Measurements from ENCODE around the gene RPP14. TPM values are rescaled to one million over a fixed set of nuclear protein-coding genes. Genes with fewer than 3 reads are reported as not detected.
"Not testable (repeated sequence)": the region's sequence is repeated elsewhere in the genome, so short reads cannot be mapped to it uniquely, and the experiment has no call there.

RPP14 gene
- 10 to 100 TPM; 19.4 to 22.8 (median 21.2) TPM for polyA plus RNA-seq (ENCODE audit: insufficient read length in 4 of 4)

DNA sequence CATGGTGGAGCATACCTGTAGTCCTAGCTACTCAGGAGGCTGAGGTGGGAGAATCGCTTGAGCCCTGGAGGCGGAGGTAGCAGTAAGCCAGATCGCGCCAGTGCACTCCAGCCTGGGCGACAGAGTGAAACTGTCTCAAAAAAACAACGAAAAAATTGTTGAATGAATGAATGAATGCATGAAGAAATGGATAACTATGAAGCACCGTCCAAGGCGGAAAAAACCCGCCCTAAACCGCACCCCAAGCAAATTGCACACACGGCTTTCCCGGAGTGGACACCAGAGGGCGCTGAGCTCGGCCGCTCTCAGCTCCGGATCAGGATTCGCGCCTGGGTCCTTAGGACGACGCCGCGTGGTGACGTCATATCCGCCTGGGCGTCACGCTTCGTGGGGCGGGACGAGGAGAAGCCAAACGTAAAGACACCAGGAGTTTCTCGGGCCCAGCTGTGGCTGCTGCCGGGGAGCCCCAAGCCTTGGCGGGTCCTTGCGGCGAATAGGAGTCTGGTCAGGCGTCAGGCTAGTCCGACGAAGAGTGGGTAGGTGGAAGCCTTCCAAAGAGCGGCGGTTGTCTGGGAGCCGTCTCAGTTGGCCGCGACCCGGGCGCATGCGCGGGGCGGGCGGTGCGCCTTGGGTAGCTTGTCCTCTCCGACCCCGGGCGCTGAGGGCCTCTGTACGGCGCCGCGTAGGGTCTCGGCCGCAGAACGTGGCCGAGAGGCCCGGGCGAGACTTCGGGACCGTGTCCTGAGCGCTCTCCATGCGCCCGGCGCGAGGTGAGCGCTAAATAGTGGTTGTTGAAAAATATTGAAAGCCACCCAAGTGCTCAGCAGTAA lies at the start of gene RPP14, which contains the start of gene HTD2:
RPP14 (plus strand) TSS at position 364 of the 830 bp plus-strand sequence. CDS start 4,085 bp downstream, outside the sequence.
HTD2 (plus strand) TSS at position 639 of the 830 bp plus-strand sequence. CDS start 11,094 bp downstream, outside the sequence.
- DNase-seq (ENCODE audit: low read depth in 4 of 4, low spot score in 3 of 4), result peak; percentile 95 to 100 (median 98)

DNA sequence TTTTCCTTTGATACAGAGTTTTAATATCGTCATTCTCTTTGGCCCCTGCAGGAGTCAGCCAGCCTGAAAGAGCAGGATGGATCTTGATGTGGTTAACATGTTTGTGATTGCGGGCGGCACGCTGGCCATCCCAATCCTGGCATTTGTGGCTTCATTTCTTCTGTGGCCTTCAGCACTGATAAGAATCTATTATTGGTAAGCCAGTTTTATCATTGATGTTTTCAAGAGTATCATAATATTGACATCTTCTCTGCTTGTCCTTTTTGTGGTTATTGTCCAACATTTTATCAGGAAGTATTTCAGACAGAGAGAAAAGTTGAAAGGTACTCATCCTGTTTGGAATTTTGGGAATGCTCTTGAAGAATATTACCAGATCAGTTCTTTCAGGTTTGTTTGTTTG lies 49.5 kb upstream of the RPP14 start:
- no peak for DNase-seq (ENCODE audit: low read depth in 4 of 4, low spot score in 3 of 4)

DNA sequence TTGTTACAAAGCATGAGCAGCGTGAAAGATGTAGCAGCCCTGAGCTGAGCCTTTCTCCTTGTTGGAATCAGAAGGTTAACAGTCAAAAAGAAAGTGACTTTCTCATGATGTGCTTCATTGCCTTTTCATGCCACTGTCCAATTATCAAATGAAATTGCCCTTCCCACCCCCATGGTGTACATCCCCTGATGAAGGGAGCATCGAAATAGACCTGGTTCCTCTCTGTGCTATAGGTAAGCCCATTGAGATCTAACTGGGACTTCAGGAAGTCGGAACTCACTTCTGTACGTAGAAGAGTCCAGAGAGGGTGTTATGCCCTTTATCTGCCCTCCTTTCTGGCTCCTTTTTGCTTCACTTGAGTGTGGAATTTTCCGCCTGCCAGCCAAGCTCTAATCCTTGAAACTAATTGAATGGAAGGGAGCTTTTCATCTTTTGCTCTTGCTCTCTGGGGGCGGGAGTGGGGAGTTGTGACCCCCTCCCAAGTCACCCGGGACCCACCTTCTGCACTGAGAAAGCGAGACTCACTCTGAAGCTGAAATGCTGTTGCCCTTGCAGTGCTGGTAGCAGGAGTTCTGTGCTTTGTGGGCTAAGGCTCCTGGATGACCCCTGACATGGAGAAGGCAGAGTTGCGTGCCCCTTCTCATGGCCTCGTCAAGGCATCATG lies 47.5 kb upstream of the RPP14 start:
- no peak for DNase-seq (ENCODE audit: low read depth in 4 of 4, low spot score in 3 of 4)

DNA sequence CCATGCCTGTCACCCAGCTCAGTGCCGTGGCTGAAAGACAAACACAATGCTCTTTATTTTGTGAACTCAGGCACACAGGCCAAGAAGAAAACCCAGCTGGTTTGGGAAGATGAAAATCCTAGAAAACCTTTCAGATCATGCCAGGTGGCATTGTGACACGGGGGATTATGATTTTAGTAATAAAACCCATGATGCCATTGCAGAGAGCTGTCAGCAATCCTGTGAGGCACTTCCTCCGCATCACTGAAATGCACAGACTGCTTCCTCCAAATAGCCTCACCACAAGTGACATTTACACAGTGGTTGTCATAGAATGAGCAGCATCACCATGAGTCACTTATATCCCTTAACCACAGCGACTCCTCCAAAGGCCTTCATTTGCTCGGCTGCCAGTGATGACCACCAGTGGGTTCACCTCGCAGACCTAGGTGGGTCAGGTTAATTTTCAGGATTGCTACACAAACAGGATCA lies 45.7 kb upstream of the RPP14 start:
- DNase-seq (ENCODE audit: low read depth in 4 of 4, low spot score in 3 of 4), result no peak

DNA sequence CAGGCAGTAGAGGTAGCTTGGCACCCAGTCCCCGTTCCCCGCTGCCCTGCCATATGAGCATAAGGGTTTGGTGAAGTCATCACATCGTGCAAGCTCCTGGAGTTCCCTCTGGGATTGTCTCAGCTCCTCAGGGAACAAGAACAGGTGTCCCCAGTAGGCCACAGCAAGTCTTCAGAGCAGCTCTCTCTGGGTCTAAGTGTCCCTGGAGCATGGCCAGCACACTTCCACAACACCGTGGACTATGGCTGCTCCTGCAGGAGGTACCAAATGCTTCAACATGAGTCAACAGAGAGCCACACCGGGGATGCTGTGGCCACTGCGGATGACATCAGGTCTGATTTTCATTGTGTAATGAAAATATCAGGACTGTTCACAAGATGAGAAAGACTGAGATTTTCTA lies 45.3 kb upstream of the RPP14 start:
- DNase-seq (ENCODE audit: low read depth in 4 of 4, low spot score in 3 of 4), result no peak

DNA sequence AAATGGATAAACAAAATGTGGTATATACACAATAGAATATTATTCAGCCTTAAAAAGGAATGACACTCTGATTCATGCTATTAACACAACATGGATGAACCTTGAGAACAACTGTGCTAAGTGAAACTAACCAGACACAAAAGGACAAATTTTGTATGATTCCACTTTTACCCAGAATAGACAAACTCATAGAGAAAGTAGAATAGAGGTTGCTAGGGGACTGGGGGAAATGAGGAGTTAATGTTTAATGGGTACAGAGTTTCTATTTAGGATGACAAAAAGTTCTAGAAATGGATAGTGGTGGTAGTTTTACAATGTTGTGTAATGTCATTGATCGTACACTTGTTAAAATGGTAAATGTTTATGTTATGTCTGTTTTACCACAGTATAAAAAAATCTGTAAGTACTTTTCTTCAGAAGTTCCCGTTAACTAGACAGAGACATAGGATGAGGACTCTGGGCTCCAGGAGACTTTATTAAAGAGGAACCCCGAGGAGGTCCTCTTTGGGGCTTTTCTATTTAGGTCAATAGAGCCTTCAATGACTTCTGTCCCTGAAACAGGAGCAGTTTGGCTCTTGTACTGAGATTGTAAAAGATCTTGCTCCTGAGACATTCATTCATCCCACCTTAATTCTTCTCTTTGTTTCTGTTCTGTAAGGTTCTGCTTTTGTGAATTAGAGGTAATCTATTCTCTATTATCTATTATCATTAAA lies 43.9 kb upstream of the RPP14 start:
- DNase-seq (ENCODE audit: low read depth in 4 of 4, low spot score in 3 of 4), result no peak

DNA sequence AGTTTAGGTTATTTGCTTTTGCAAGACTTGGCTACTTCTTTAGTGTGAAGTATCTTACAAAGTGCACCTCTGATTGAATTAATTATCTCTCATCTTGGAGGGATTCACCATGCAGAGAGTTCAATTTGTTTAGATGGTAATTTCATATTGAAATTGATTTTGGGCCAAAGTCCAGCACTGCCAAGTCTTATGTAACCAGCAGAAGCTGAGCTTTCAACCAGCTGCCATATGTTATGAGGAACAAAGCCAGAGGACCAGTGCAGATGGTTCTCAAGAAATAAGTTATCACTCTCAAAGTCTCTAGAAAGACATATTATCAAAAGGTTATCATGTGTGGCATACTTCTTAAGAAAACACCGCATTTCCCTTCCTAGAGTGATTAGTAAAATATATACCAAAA lies 39.5 kb upstream of the RPP14 start:
- no peak for DNase-seq (ENCODE audit: low read depth in 4 of 4, low spot score in 3 of 4)

DNA sequence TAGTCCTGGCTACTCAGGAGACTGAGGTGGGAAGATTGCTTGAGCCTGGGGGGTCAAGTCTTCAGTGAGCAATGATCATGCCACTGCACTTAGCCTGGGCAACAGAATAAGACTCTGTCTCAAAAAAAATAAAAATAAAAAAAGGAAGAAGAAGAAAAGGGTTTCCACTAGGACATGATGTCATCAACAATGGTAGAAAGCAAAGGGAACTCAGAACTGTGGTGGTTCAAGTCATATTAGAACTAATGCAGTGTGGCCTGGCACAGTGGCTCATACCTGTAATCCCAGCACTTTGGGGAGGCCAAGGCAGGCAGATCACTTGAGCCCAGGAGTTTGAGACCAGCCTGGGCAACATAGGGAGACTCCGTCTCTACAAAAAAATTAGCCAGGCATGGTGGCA lies 38.5 kb upstream of the RPP14 start:
- not testable (repeated sequence) for DNase-seq (ENCODE audit: low read depth in 4 of 4, low spot score in 3 of 4)

DNA sequence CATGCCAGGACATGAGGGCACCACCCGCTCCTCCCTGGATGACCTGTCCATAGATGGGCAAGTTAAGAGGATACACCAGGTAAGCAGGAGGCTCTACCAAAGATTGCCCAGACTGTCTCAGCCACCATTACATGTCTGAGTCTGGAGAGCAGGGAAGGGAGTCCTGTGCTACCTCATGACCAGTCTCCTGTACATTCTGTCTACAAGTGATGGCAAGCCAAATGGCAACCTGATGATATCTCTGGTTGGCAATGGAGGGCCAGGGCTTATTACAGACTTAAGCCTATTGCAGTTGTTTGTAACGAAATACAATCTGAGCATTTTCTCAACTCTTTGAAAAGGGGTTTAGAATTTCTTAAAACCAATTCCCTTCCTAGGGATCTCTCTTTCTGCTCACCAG lies 36.7 kb upstream of the RPP14 start:
- DNase-seq (ENCODE audit: low read depth in 4 of 4, low spot score in 3 of 4), result no peak

DNA sequence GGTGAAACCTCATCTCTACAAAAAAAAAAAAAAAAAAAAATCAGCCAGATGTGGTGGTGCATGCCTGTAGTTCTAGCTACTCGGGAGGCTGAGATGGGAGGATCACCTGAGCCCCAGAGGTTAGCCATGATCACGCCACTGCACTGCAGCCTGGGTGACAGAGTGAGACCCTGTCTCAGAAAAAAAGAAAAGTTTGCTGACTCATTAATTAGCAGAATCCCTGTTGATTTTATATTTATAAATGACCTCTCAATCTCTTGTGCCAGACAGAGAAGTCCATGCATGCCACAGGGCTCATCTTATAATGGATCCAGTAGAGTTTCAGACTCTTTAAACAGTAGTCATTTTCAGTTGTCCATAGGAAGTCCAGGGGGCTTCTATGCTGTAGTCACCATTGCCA lies 35.6 kb upstream of the RPP14 start:
- DNase-seq (ENCODE audit: low read depth in 4 of 4, low spot score in 3 of 4), result no peak

DNA sequence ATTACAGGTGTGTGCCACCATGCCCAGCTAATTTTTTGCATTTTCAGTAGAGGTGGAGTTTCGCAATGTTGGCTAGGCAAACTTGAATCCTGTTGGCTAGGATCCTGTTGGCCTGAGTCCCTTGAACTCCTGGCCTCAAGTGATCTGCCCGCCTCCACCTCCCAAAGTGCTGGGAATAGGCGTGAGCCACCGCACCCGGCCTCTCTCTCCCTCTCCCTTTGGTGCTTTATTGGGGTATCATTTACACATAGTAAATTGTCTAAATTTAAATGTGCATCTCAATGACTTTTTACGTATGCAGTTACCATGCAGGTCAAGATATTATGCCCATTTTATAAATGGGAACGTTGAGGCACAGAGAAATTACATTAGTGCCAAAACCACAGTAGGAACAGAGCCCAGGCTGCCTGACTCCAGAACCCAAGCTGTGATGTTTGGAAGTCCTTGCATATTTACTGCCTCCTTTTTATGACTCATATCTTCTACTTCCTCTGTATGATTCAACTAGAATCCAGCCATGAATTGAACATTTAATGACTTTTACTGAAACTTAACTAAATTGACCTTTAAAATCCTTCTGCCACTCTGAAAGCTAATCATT lies 34.0 kb upstream of the RPP14 start:
- no peak for DNase-seq (ENCODE audit: low read depth in 4 of 4, low spot score in 3 of 4)

DNA sequence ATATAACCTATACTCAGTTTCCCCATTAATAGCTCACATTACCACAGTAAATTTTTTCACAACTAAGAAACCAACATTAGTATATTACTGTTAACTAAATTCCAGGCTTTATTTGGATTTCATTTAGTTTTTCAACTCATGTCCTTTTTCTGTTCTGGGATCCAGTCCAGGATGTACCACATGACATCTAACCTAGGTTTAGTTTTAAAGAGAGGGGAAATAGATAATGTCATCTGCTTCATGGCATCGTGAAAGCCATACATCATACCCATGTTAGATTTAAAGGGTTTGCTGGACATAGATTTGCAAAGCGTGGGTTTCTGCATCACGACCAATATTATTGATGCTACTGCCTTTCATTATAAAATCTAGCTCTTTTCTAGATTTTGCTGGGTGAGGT lies 33.2 kb upstream of the RPP14 start:
- no peak for DNase-seq (ENCODE audit: low read depth in 4 of 4, low spot score in 3 of 4)

DNA sequence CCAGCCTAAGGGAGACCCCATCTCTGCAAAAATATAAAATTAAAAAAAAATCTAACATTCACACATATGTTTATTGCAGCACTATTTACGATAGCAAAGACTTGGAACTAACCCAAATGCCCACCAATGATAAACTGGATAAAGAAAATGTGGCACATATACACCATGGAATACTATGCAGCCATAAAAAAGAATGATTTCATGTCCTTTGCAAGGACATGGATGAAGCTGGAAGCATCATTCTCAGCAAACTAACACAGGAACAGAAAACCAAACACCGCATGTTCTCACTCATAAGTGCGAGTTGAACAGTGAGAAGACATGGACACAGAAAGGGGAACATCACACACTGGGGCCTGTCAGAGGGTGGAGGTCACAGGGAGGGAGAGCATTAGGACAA lies 32.7 kb upstream of the RPP14 start:
- not testable (repeated sequence) for DNase-seq (ENCODE audit: low read depth in 4 of 4, low spot score in 3 of 4)

DNA sequence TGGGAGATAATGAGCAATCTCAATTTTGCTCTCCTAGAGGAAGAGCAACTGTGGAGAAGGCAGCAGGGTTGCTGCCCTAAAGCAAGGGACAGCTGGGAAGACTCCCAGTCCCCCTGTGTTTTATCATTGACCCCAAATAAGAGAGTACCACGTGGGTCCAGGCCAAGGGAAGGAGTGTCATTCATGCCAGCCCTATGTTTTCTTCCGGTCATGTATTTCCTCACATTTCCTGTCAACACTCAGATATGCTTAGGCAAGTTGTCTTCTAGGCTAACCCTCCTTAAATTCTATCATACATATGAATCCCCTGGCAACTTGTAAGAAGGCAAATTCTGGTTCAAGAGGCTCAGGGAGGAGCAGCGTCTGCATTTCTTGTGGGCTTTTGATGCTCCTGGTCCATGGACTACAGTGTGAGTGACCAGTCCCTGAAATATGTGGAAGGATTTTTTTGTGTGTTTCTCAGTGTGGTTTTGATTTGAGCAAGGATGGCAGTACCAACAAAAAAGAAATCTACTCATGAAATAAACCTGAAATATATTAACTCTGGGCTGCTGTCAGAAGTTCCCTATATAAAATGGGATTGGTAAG lies 31.9 kb upstream of the RPP14 start:
- no peak for DNase-seq (ENCODE audit: low read depth in 4 of 4, low spot score in 3 of 4)

DNA sequence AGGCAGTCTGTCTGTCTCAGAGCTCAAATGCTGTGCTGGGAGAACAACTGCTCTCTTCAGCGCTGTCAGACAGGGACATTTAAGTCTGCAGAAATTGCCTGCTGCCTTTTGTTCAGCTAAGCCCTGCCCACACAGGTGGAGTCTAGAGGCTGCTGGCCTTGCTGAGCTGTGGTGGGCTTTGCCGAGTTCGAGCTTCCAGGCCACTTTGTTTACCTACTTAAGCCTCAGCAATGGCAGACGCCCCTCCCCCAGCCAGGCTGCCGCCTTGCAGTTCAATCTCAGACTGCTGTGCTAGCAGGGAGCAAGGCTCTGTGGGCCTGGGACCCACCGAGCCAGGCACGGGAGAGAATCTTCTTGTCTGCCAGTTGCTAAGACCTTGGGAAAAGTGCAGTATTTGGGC lies 25.0 kb upstream of the RPP14 start:
- no peak for DNase-seq (ENCODE audit: low read depth in 4 of 4, low spot score in 3 of 4)

DNA sequence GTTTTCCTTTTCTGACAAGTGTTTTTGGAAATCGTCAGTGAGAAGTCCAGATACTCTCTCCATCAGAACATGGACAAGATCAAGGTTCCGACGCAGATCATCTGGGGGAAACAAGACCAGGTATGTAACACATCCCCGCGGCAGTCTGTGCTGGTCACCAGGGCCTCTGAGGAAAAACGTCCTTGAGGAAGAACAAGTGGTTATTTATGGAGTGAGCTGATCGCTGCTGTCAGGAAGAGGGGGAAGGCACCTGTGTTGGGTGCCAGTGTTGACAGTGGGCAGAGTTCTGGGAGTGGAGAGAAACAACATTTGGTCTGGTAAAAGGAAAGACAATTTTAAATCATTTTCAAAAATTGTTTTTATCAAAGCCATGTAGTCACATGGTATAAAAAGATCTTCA lies 20.7 kb upstream of the RPP14 start:
- DNase-seq (ENCODE audit: low read depth in 4 of 4, low spot score in 3 of 4), result no peak

DNA sequence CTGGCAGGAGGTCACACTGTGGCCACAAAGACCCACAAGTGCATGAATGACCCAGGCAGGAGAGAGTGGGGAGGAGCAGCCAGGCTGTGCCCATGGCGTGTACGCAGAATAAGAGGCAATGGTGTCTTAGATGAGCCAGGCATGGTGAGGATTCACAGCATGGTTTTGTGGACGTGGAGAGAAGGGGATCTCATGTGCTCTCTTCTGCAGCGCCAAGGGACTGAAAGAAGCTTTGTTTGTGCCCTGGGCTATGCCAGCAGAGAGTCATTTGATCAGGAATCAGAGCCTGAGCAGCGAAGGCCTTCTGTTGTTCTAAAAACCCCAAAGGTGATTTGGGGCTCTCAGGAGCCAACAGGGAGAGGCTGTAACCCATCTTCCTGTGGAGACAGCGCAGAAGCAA lies 18.7 kb upstream of the RPP14 start:
- no peak for DNase-seq (ENCODE audit: low read depth in 4 of 4, low spot score in 3 of 4)

DNA sequence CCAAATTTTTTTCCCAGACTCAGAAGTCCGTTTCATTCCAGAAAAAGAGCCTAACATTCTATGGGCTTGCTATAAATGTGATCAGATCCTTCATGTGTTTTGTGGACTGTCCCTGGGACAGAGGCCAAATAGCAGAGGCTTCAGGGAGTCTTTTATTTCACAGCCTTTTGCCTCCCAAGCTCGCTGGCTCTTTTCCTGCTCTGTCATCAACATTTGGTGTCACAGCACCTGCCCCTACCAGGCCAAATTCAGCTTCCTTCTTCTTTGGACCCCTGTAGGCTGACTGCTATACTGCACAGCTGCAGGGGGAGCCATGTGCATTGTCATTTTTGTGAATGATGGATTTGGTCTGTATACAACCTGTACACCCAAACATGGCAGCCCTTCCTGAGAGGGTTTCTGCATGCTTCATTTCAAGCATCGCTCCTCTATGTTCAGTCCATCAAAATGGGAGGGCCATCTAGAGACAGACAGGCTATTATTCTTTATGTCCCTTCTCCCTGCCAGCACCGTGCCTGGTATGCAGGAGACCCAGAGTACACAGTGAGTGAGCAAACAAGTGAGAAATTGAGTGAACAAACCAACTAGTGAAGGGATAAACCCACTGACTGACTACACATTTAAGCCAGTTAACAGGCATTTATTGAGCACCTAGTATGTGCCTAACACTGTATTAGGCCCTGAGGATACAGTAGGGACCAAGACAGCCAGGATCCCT lies 17.9 kb upstream of the RPP14 start:
- no peak for DNase-seq (ENCODE audit: low read depth in 4 of 4, low spot score in 3 of 4)

DNA sequence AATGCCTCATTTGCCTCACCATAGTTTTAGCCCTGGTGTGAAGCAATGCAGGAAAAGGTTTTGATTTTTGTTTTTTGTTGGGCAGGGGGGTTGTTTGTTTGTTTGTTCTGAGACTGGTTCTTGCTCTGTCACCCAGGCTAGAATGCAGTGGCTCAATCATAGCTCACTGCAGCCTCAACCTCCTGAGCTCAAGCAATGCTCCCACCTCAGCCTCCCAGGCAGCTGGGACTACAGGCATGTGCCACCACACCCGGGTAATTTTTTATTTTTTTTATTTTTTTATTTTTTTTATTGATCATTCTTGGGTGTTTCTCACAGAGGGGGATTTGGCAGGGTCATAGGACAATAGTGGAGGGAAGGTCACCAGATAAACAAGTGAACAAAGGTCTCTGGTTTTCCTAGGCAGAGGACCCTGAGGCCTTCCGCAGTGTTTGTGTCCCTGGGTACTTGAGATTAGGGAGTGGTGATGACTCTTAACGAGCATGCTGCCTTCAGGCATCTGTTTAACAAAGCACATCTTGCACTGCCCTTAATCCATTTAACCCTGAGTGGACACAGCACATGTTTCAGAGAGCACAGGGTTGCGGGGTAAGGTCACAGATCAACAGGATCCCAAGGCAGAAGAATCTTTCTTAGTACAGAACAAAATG lies 17.0 kb upstream of the RPP14 start:
- not testable (repeated sequence) for DNase-seq (ENCODE audit: low read depth in 4 of 4, low spot score in 3 of 4)
